ENCODE results near the gene MCMBP.

The MCMBP gene

GRCh38 chr10:119860866-119861607 is 11.6 kb downstream of the MCMBP start:
- Histone ChIP-seq H3K4me1 (ENCODE audit: control insufficient read depth in 2 of 2, insufficient read depth in 1 of 2, low read depth in 1 of 2, low read length in 2 of 2) (no peaks in the 10 kb centered on the region), H3K27me3 (ENCODE audit: control insufficient read depth in 3 of 3, insufficient read depth in 3 of 3, low read depth in 1 of 3, low read length in 3 of 3) (no peaks in the 10 kb centered on the region), H3K4me2 (ENCODE audit: insufficient read depth, low read length, poor library complexity, severe bottlenecking) (no peak overlapping the region), H3K9me3 (replicated peaks in 1 of 2; ENCODE audit: control insufficient read depth in 2 of 2, insufficient read depth in 1 of 2, low read depth in 1 of 2, low read length in 2 of 2) (peaks cover 2 to 24% of the 10 kb centered on the region in 2 donors), H3K23ac (ENCODE audit: low read depth, low read length, poor library complexity) (no peak overlapping the region), H4K91ac (ENCODE audit: low read depth, low read length, poor library complexity) (no peak overlapping the region), H2BK12ac (ENCODE audit: low read length) (no peak overlapping the region), H4K8ac (ENCODE audit: low read depth, low read length) (no peak overlapping the region), H2BK120ac (ENCODE audit: low read depth, low read length) (no peak overlapping the region), H3K14ac (ENCODE audit: low read length) (no peak overlapping the region), H3K9ac (ENCODE audit: low read depth, low read length, poor library complexity) (no peak overlapping the region), H2BK15ac (ENCODE audit: low read length) (no peak overlapping the region), H3K4ac (ENCODE audit: low read length) (no peak overlapping the region), H2AK5ac (ENCODE audit: low read depth, low read length) (no peak overlapping the region), H3K18ac (ENCODE audit: low read length) (no peak overlapping the region), H2AFZ (ENCODE audit: low read length) (no peak overlapping the region), H3K79me1 (ENCODE audit: low read depth, low read length) (peaks cover 3% of the 10 kb centered on the region), H2BK5ac (ENCODE audit: low read length) (no peak overlapping the region), H3K4me3 (ENCODE audit: low read length in 2 of 2) (no peak overlapping the region), H3K27ac (replicated peaks; ENCODE audit: low read length) (no peak overlapping the region), H3K36me3 (replicated peaks in 1 of 2; ENCODE audit: control insufficient read depth in 2 of 2, insufficient read depth in 2 of 2, low read length in 2 of 2) (peaks cover 2 to 66% of the 10 kb centered on the region in 2 donors)
- WGBS, 2 donors (ENCODE audit: extremely low coverage in 2 of 2, insufficient read length in 2 of 2, insufficient replicate concordance in 1 of 2), result no CpG with 5 or more reads among the region's 7 CpGs
- no peak for DNase-seq (ENCODE audit: low spot score)

- H3K36me3 ChIP-seq (replicated peaks in 1 of 2; ENCODE audit: control insufficient read depth in 2 of 2, insufficient read depth in 2 of 2, low read length in 2 of 2), result peaks cover 0 to 66% of the 10 kb centered on the region in 2 donors
These were observed 13.0 kb downstream of the MCMBP start for GRCh38 chr10:119859420-119860258.

GRCh38 chr10:119858063-119858462 is 14.6 kb downstream of the MCMBP start:
- DNase-seq (ENCODE audit: low spot score), result no peak
- Histone ChIP-seq H3K4me1 (ENCODE audit: control insufficient read depth in 2 of 2, insufficient read depth in 1 of 2, low read depth in 1 of 2, low read length in 2 of 2) (no peaks in the 10 kb centered on the region), H3K14ac (ENCODE audit: low read length) (no peak overlapping the region), H4K8ac (ENCODE audit: low read depth, low read length) (no peak overlapping the region), H3K4me3 (ENCODE audit: low read length in 2 of 2) (no peak overlapping the region), H3K9me3 (replicated peaks in 1 of 2; ENCODE audit: control insufficient read depth in 2 of 2, insufficient read depth in 1 of 2, low read depth in 1 of 2, low read length in 2 of 2) (no peaks in the 10 kb centered on the region), H2AK5ac (ENCODE audit: low read depth, low read length) (no peak overlapping the region), H3K18ac (ENCODE audit: low read length) (no peak overlapping the region), H3K27ac (replicated peaks; ENCODE audit: low read length) (no peak overlapping the region), H4K91ac (ENCODE audit: low read depth, low read length, poor library complexity) (no peak overlapping the region), H2BK120ac (ENCODE audit: low read depth, low read length) (no peak overlapping the region), H3K23ac (ENCODE audit: low read depth, low read length, poor library complexity) (no peak overlapping the region), H2BK15ac (ENCODE audit: low read length) (no peak overlapping the region), H3K79me1 (ENCODE audit: low read depth, low read length) (peaks cover 5% of the 10 kb centered on the region), H2AFZ (ENCODE audit: low read length) (no peak overlapping the region), H3K27me3 (ENCODE audit: control insufficient read depth in 3 of 3, insufficient read depth in 3 of 3, low read depth in 1 of 3, low read length in 3 of 3) (no peaks in the 10 kb centered on the region), H2BK5ac (ENCODE audit: low read length) (no peak overlapping the region), H3K4ac (ENCODE audit: low read length) (no peak overlapping the region), H3K4me2 (ENCODE audit: insufficient read depth, low read length, poor library complexity, severe bottlenecking) (no peak overlapping the region), H3K36me3 (replicated peaks in 1 of 2; ENCODE audit: control insufficient read depth in 2 of 2, insufficient read depth in 2 of 2, low read length in 2 of 2) (peaks cover 8 to 73% of the 10 kb centered on the region in 2 donors), H2BK12ac (ENCODE audit: low read length) (no peak overlapping the region), H3K9ac (ENCODE audit: low read depth, low read length, poor library complexity) (no peak overlapping the region)
- WGBS, 2 donors (ENCODE audit: extremely low coverage in 2 of 2, insufficient read length in 2 of 2, insufficient replicate concordance in 1 of 2), result no CpG with 5 or more reads among the region's 1 CpG

More at GRCh38 chr10:119859420-119860258, 13.0 kb downstream of the MCMBP start:
- H3K9ac ChIP-seq (ENCODE audit: low read depth, low read length, poor library complexity), result no peak overlapping the region
- no peak overlapping the region for H2AK5ac ChIP-seq (ENCODE audit: low read depth, low read length)
- H3K14ac ChIP-seq (ENCODE audit: low read length), result no peak overlapping the region
- no peak overlapping the region for H2AFZ ChIP-seq (ENCODE audit: low read length)
- peaks cover 2 to 10% of the 10 kb centered on the region in 2 donors for H3K9me3 ChIP-seq (replicated peaks in 1 of 2; ENCODE audit: control insufficient read depth in 2 of 2, insufficient read depth in 1 of 2, low read depth in 1 of 2, low read length in 2 of 2)
- no peak overlapping the region for H3K4ac ChIP-seq (ENCODE audit: low read length)
- no peaks in the 10 kb centered on the region for H3K4me1 ChIP-seq (ENCODE audit: control insufficient read depth in 2 of 2, insufficient read depth in 1 of 2, low read depth in 1 of 2, low read length in 2 of 2)
- no peak overlapping the region for H4K8ac ChIP-seq (ENCODE audit: low read depth, low read length)
- DNase-seq (ENCODE audit: low spot score), result peak; percentile 24
- whole genome bisulfite sequencing, 2 donors (ENCODE audit: extremely low coverage in 2 of 2, insufficient read length in 2 of 2, insufficient replicate concordance in 1 of 2), result no CpG with 5 or more reads among the region's 1 CpG
- H2BK15ac ChIP-seq (ENCODE audit: low read length), result no peak overlapping the region
- no peak overlapping the region for H3K4me3 ChIP-seq (ENCODE audit: low read length in 2 of 2)
- H3K27me3 ChIP-seq (ENCODE audit: control insufficient read depth in 3 of 3, insufficient read depth in 3 of 3, low read depth in 1 of 3, low read length in 3 of 3), result no peaks in the 10 kb centered on the region
- H3K79me1 ChIP-seq (ENCODE audit: low read depth, low read length), result peaks cover 3% of the 10 kb centered on the region
- H3K23ac ChIP-seq (ENCODE audit: low read depth, low read length, poor library complexity), result no peak overlapping the region
- H3K18ac ChIP-seq (ENCODE audit: low read length), result no peak overlapping the region
- no peak overlapping the region for H2BK12ac ChIP-seq (ENCODE audit: low read length)
- H3K27ac ChIP-seq (replicated peaks; ENCODE audit: low read length), result no peak overlapping the region
- H3K4me2 ChIP-seq (ENCODE audit: insufficient read depth, low read length, poor library complexity, severe bottlenecking), result no peak overlapping the region
- H2BK120ac ChIP-seq (ENCODE audit: low read depth, low read length), result no peak overlapping the region
- no peak overlapping the region for H4K91ac ChIP-seq (ENCODE audit: low read depth, low read length, poor library complexity)
- H2BK5ac ChIP-seq (ENCODE audit: low read length), result no peak overlapping the region

- WGBS, 2 donors (ENCODE audit: extremely low coverage in 2 of 2, insufficient read length in 2 of 2, insufficient replicate concordance in 1 of 2), result no CpG with 5 or more reads among the region's 1 CpG
- no peaks in the 10 kb centered on the region for H3K9me3 ChIP-seq (replicated peaks in 1 of 2; ENCODE audit: control insufficient read depth in 2 of 2, insufficient read depth in 1 of 2, low read depth in 1 of 2, low read length in 2 of 2)
- no peak overlapping the region for H3K4me2 ChIP-seq (ENCODE audit: insufficient read depth, low read length, poor library complexity, severe bottlenecking)
- H3K27me3 ChIP-seq (ENCODE audit: control insufficient read depth in 3 of 3, insufficient read depth in 3 of 3, low read depth in 1 of 3, low read length in 3 of 3), result no peaks in the 10 kb centered on the region
- no peak overlapping the region for H3K4me3 ChIP-seq (ENCODE audit: low read length in 2 of 2)
- H3K36me3 ChIP-seq (replicated peaks in 1 of 2; ENCODE audit: control insufficient read depth in 2 of 2, insufficient read depth in 2 of 2, low read length in 2 of 2), result peaks cover 26 to 97% of the 10 kb centered on the region in 2 donors
- DNase-seq (ENCODE audit: low spot score), result no peak
- H4K8ac ChIP-seq (ENCODE audit: low read depth, low read length), result no peak overlapping the region
- no peak overlapping the region for H3K14ac ChIP-seq (ENCODE audit: low read length)
- no peak overlapping the region for H4K91ac ChIP-seq (ENCODE audit: low read depth, low read length, poor library complexity)
- no peak overlapping the region for H2BK12ac ChIP-seq (ENCODE audit: low read length)
- H2BK120ac ChIP-seq (ENCODE audit: low read depth, low read length), result no peak overlapping the region
- H3K18ac ChIP-seq (ENCODE audit: low read length), result no peak overlapping the region
- no peak overlapping the region for H3K9ac ChIP-seq (ENCODE audit: low read depth, low read length, poor library complexity)
- H3K79me1 ChIP-seq (ENCODE audit: low read depth, low read length), result peaks cover 2% of the 10 kb centered on the region
- H3K27ac ChIP-seq (replicated peaks; ENCODE audit: low read length), result no peak overlapping the region
- no peaks in the 10 kb centered on the region for H3K4me1 ChIP-seq (ENCODE audit: control insufficient read depth in 2 of 2, insufficient read depth in 1 of 2, low read depth in 1 of 2, low read length in 2 of 2)
- H3K23ac ChIP-seq (ENCODE audit: low read depth, low read length, poor library complexity), result no peak overlapping the region
- no peak overlapping the region for H2AFZ ChIP-seq (ENCODE audit: low read length)
- no peak overlapping the region for H2BK5ac ChIP-seq (ENCODE audit: low read length)
- H2BK15ac ChIP-seq (ENCODE audit: low read length), result no peak overlapping the region
- H3K4ac ChIP-seq (ENCODE audit: low read length), result no peak overlapping the region
- H2AK5ac ChIP-seq (ENCODE audit: low read depth, low read length), result no peak overlapping the region
These were observed 19.1 kb downstream of the MCMBP start for GRCh38 chr10:119853574-119853973.

All from neuronal stem cell (in vitro differentiated cells).